Lung (tissue), 12 donors: ENCODE data around the gene AK3. TPM values are rescaled to one million over a fixed set of nuclear protein-coding genes. Genes with fewer than 3 reads are reported as not detected.

Source experiments
- ATAC-seq: fragments of 200-7000 bp; cut with Tn5 transposase; one replicate; pipeline ENCODE4 v1.9.1; 2020; ENCODE audit warnings: moderate number of reproducible peaks; ENCODE audit not compliant: insufficient read depth, low FRiP score
- DNase-seq, 3 donors: peaks; one replicate each; pipeline ENCODE4 v3.0.0-alpha.2; 2013 to 2017
- H3K27ac ChIP-seq, 2 donors: one replicate each; pipeline ENCODE4 v1.5.1; 2013; ENCODE audit warnings: mild to moderate bottlenecking in 2 of 2, moderate library complexity in 2 of 2, control low read depth in 1 of 2, inconsistent platforms in 1 of 2, low read depth in 1 of 2, low read length in 1 of 2
- H3K27me3 ChIP-seq, 3 donors: one replicate each; pipeline ENCODE4 v1.5.1; 2013; ENCODE audit warnings: low read length in 2 of 3; ENCODE audit not compliant: control insufficient read depth in 3 of 3, insufficient read depth in 3 of 3
- H3K36me3 ChIP-seq, 4 donors: one replicate each; pipeline ENCODE4 v1.5.1; 2013; ENCODE audit warnings: low read length in 4 of 4, mild to moderate bottlenecking in 1 of 4, moderate library complexity in 1 of 4; ENCODE audit not compliant: control insufficient read depth in 4 of 4, insufficient read depth in 4 of 4
- H3K4me1 ChIP-seq, 5 donors: one replicate each; pipeline ENCODE4 v1.5.1; 2013; ENCODE audit warnings: low read length in 5 of 5, mild to moderate bottlenecking in 2 of 5, moderate library complexity in 1 of 5; ENCODE audit not compliant: control insufficient read depth in 5 of 5, insufficient read depth in 5 of 5
- H3K4me3 ChIP-seq: one replicate; pipeline ENCODE4 v1.5.1; 2013; ENCODE audit warnings: mild to moderate bottlenecking, control low read depth, moderate library complexity
- H3K9ac ChIP-seq, 2 donors: one replicate each; pipeline ENCODE4 v1.5.1; 2013; ENCODE audit warnings: low read length in 2 of 2, control low read depth in 1 of 2; ENCODE audit not compliant: insufficient read depth in 1 of 2
- H3K9me3 ChIP-seq, 4 donors: one replicate each; pipeline ENCODE4 v1.5.1; 2013; ENCODE audit warnings: low read length in 3 of 4, mild to moderate bottlenecking in 1 of 4, moderate library complexity in 1 of 4; ENCODE audit not compliant: control insufficient read depth in 4 of 4, insufficient read depth in 3 of 4
- WGBS, 2 donors: extraction: QIAGEN DNeasy Blood & Tissue Kit; methylation state at CpG; one replicate each; pipeline ENCODE4 v1.1.7; 2013; 5-methylcytosine and 5-hydroxymethylcytosine counted together
- polyA plus RNA-seq, 2 donors: library from polyadenylated mRNA; stranded (reverse); fragments of 200-250 nt; gene quantifications; one replicate each; pipeline ENCODE4 v1.2.1, GENCODE V29; 2013
- total RNA-seq, 2 donors: library from RNA; depleted of rRNA in 1 of 2; stranded (reverse); fragments of >200 nt in 1 of 2; gene quantifications; one replicate each; pipeline ENCODE4 v1.2.1, GENCODE V29; 2014 to 2021
- TF ChIP-seq, protein P1 (sequence below): IDR thresholded peaks from 2 replicates; pipeline ENCODE4 v1.5.1; 2012; ENCODE audit warnings: mild to moderate bottlenecking; ENCODE audit errors: control extremely low read depth, extremely low read depth
- donor health status: control.
- donor health status: control.
- donor health status: Bipolar disorder and iron deficiency.
- donor health status: healthy.
- donor health status: DM: yes; HTN: yes; CAD: no.

AK3 gene
- total and polyA plus RNA-seq, 4 donors = 22.4 to 62.7 (median 31.8) TPM

DNA sequence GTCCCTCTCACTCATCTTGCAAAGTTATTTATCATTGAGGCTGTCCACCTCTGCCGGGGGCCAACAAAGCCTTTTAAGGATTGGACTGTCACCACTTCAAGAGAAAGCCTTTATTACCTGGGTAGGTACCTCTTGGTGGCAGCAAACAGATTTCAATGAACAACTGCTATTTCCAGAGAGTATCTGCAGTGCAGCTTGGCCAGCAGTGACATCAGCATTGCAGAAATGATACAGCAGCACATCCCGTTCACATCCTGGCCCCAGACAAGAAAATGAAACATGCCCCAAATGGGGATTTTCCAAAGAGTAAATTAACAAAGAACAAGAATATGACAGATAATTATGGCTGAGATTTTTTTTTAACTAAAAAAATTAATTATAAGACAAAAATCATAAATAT is 72.4 kb downstream of the AK3 start:
- Histone ChIP-seq H3K9ac (no peak overlapping the region), H3K27ac (no peak overlapping the region), H3K4me3 (no peak overlapping the region), H3K27me3 (no peaks in the 10 kb centered on the region), H3K36me3 (no peaks in the 10 kb centered on the region), H3K9me3 (no peaks in the 10 kb centered on the region), H3K4me1 (peaks cover 0 to 16% (median 2%) of the 10 kb centered on the region in 5 donors)
- WGBS, 2 donors = 83 to 84% methylated on average over 2 of the region's 2 CpGs
- TF ChIP-seq, protein P1, sequence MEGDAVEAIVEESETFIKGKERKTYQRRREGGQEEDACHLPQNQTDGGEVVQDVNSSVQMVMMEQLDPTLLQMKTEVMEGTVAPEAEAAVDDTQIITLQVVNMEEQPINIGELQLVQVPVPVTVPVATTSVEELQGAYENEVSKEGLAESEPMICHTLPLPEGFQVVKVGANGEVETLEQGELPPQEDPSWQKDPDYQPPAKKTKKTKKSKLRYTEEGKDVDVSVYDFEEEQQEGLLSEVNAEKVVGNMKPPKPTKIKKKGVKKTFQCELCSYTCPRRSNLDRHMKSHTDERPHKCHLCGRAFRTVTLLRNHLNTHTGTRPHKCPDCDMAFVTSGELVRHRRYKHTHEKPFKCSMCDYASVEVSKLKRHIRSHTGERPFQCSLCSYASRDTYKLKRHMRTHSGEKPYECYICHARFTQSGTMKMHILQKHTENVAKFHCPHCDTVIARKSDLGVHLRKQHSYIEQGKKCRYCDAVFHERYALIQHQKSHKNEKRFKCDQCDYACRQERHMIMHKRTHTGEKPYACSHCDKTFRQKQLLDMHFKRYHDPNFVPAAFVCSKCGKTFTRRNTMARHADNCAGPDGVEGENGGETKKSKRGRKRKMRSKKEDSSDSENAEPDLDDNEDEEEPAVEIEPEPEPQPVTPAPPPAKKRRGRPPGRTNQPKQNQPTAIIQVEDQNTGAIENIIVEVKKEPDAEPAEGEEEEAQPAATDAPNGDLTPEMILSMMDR = no peak
- no peak for ATAC-seq
- DNase-seq = no peak

DNA sequence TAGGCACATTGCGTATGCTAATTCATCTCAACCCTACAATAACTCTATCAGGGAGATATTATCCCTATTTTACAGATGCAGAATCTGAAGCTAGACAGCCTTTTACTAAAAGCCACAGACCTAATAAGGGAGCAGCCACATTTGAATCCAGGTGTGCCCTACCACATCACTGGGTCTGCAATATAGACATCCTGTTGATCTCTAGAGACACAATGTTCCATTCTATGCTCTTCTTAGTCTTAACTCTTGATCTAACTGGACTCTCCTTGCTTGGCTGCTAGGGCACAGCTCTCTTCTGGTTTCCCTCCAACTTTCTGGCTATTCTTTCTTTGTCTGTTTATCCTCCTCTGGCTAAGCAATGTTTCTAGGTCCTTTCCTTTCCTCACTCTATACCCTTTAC is 73.3 kb downstream of the AK3 start:
- Histone ChIP-seq H3K27me3 (no peaks in the 10 kb centered on the region), H3K36me3 (no peaks in the 10 kb centered on the region), H3K4me3 (no peak overlapping the region), H3K27ac (no peak overlapping the region), H3K4me1 (peaks cover 6 to 24% (median 8%) of the 10 kb centered on the region in 5 donors), H3K9me3 (no peaks in the 10 kb centered on the region), H3K9ac (no peak overlapping the region)
- 95 to 98% methylated on average over 1 of the region's 1 CpG for WGBS, 2 donors
- TF ChIP-seq, protein P1 = no peak
- DNase-seq (no peak), ATAC-seq (no peak)

DNA sequence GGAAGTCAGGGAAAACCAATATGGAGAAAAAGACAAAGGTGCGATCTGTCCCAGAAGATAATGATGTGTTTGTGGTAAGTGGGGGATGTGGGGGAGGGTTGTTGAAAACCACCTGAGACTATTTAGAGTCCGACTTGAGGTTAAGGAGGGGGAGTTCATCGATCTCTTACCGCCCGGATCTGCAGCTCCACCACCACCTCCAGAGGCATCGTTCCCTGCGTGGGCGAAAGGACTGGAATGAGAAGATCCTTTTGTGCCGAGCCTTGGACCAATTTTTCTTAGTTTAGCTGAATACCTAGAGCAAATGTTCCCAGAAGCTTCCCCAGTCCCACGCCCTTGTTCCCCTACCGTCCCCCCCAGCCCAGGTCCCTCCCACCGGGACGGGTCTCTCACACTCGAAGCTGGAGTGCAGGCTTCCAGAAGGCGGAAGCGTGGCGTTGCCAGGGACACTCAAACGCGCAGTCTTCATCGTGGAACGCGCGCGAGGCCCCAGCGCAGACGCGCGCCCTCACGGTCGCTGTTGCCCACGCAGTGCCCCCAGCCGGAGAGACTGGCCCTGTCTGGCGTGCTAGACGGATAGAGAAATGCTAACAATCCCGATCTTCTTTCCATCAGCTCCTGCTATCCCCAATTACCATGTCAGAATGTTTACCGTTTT is 74.8 kb downstream of the AK3 start, which contains the start of gene SPATA6L:
Gene SPATA6L (minus strand): TSS at position 439 of the 658 bp plus-strand sequence. CDS start 230 bp downstream, at position 209.
- TF ChIP-seq, protein P1 = no peak
- ATAC-seq = peak; percentile 50
- peaks cover 7 to 33% (median 8%) of the 10 kb centered on the region in 5 donors for H3K4me1 ChIP-seq
- peak within 1 kb of the TSS; percentile 50 for H3K4me3 ChIP-seq
- DNase-seq = peak; percentile 75 to 87 (median 76)
- no peaks in the 10 kb centered on the region for H3K27me3 ChIP-seq
- peak within 1 kb of the TSS; percentile 26 to 92 for H3K9ac ChIP-seq
- H3K9me3 ChIP-seq = no peaks in the 10 kb centered on the region
- H3K36me3 ChIP-seq = no peaks in the 10 kb centered on the region
- H3K27ac ChIP-seq = peak within 1 kb of the TSS in 1 of 2 donors; percentile 87
- WGBS, 2 donors = 1% methylated on average over 36 of the region's 36 CpGs
